ENCODE data around the gene CDCA8. TPM values are rescaled to one million over a fixed set of nuclear protein-coding genes. Genes with fewer than 3 reads are reported as not detected.

The CDCA8 gene
- total and polyA plus RNA-seq, 2 experiments from 2014 or later = 7.0 to 30.8 TPM

- Histone ChIP-seq H3K27me3 (no peaks in the 10 kb centered on the region), H3K9me3 (ENCODE audit: low read depth) (no peaks in the 10 kb centered on the region), H3K27ac (no peak overlapping the region), H3K4me3 (no peak overlapping the region), H3K4me1 (ENCODE audit: low read depth) (no peaks in the 10 kb centered on the region), H3K36me3 (peaks cover 19% of the 10 kb centered on the region)
- TF ChIP-seq CTCF (IDR thresholded peaks at IDR 0.05; ENCODE audit: low read depth, low read length) = no peak
- no peak for DNase-seq (ENCODE audit: low read depth in 1 of 2, low spot score in 1 of 2)
These were observed 8.7 kb downstream of the CDCA8 start for GRCh38 chr1:37701051-37701450.

- DNase-seq (ENCODE audit: low read depth in 1 of 2, low spot score in 1 of 2) = no peak
- Histone ChIP-seq H3K27ac (no peak overlapping the region), H3K9me3 (ENCODE audit: low read depth) (no peaks in the 10 kb centered on the region), H3K4me3 (no peak overlapping the region), H3K4me1 (ENCODE audit: low read depth) (no peaks in the 10 kb centered on the region), H3K27me3 (no peaks in the 10 kb centered on the region), H3K36me3 (peaks cover 20% of the 10 kb centered on the region)
- TF ChIP-seq CTCF (IDR thresholded peaks at IDR 0.05; ENCODE audit: low read depth, low read length) = no peak
These were observed 10.7 kb downstream of the CDCA8 start for GRCh38 chr1:37703061-37703460.

- Histone ChIP-seq H3K36me3 (peaks cover 12% of the 10 kb centered on the region), H3K4me3 (no peak overlapping the region), H3K9me3 (ENCODE audit: low read depth) (no peaks in the 10 kb centered on the region), H3K4me1 (ENCODE audit: low read depth) (no peaks in the 10 kb centered on the region), H3K27me3 (no peaks in the 10 kb centered on the region), H3K27ac (no peak overlapping the region)
- no peak for DNase-seq (ENCODE audit: low read depth in 1 of 2, low spot score in 1 of 2)
- TF ChIP-seq CTCF (IDR thresholded peaks at IDR 0.05; ENCODE audit: low read depth, low read length) = no peak
These were observed 12.7 kb downstream of the CDCA8 start for GRCh38 chr1:37704966-37705365.

- no peaks in the 10 kb centered on the region for H3K4me1 ChIP-seq (ENCODE audit: low read depth)
- H3K36me3 ChIP-seq = peaks cover 8% of the 10 kb centered on the region
- DNase-seq (ENCODE audit: low read depth in 1 of 2, low spot score in 1 of 2) = no peak
- no peak overlapping the region for H3K27ac ChIP-seq
- TF ChIP-seq CTCF (IDR thresholded peaks at IDR 0.05; ENCODE audit: low read depth, low read length) = no peak
- no peak overlapping the region for H3K4me3 ChIP-seq
- no peaks in the 10 kb centered on the region for H3K9me3 ChIP-seq (ENCODE audit: low read depth)
- H3K27me3 ChIP-seq = no peaks in the 10 kb centered on the region
These were observed 13.1 kb downstream of the CDCA8 start for GRCh38 chr1:37705399-37705798.

DNA sequence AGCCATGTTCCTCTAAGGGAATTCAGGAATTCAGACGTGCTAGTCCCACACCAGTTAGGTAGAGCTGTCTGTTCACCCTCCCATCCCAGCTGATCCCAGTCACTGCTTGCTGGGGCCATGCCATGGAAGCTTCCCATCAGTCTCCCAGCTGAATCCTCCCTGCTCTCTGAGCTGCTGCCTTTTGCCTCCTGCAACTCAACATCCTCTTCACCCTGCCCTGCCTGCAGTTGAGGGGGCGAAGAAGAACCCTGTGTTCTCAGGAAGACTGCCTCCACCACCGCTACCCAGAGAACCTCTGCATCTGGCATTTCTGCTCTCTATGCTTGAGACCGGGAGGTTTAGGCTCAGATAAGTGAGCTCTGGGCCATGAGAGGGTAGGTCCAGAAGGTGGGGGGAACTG lies 16.2 kb downstream of the CDCA8 start:
- no peak for TF ChIP-seq CTCF (IDR thresholded peaks at IDR 0.05; ENCODE audit: low read depth, low read length)
- no peak overlapping the region for H3K4me3 ChIP-seq
- DNase-seq (ENCODE audit: low read depth in 1 of 2, low spot score in 1 of 2) = no peak
- H3K27me3 ChIP-seq = no peaks in the 10 kb centered on the region
- H3K27ac ChIP-seq = no peak overlapping the region
- H3K36me3 ChIP-seq = peaks cover 8% of the 10 kb centered on the region
- no peaks in the 10 kb centered on the region for H3K4me1 ChIP-seq (ENCODE audit: low read depth)
- no peaks in the 10 kb centered on the region for H3K9me3 ChIP-seq (ENCODE audit: low read depth)

GRCh38 chr1:37714226-37714625 lies 21.9 kb downstream of the CDCA8 start:
- H3K9me3 ChIP-seq (ENCODE audit: low read depth) = no peaks in the 10 kb centered on the region
- no peak overlapping the region for H3K4me3 ChIP-seq
- no peaks in the 10 kb centered on the region for H3K27me3 ChIP-seq
- H3K36me3 ChIP-seq = no peaks in the 10 kb centered on the region
- DNase-seq (ENCODE audit: low read depth in 1 of 2, low spot score in 1 of 2) = no peak
- H3K27ac ChIP-seq = no peak overlapping the region
- no peak for TF ChIP-seq CTCF (IDR thresholded peaks at IDR 0.05; ENCODE audit: low read depth, low read length)
- no peaks in the 10 kb centered on the region for H3K4me1 ChIP-seq (ENCODE audit: low read depth)

Measured in cardiac muscle cell (in vitro differentiated cells and primary cell).